Stimulated activated memory B cell treated with anti-CD40 and anti-IgM and Interleukin-4, amounts not matched to agents 10 μg/mL and 1 μg/mL and 100 μg/mL, for 72 hours (primary cell): ENCODE measurements around the gene NINL.
A peak's percentile ranks its signal among the peaks of the same experiment; 100 is the strongest.

Source experiments
- ATAC-seq: fragments of 150-1000 bp; cut with Tn5 transposase; 2 replicates; pipeline ENCODE4 v1.10.0; 2021
- H3K27ac Mint-ChIP-seq: one replicate; pipeline ENCODE4 v1.8.0; 2022; ENCODE audit warnings: mild to moderate bottlenecking, mixed read lengths
- H3K27me3 Mint-ChIP-seq: one replicate; pipeline ENCODE4 v1.8.0; 2022; ENCODE audit warnings: mixed read lengths
- H3K36me3 Mint-ChIP-seq: one replicate; pipeline ENCODE4 v1.8.0; 2022; ENCODE audit warnings: mixed read lengths
- H3K4me1 Mint-ChIP-seq: one replicate; pipeline ENCODE4 v1.8.0; 2022; ENCODE audit warnings: mixed read lengths
- H3K4me3 Mint-ChIP-seq: one replicate; pipeline ENCODE4 v1.8.0; 2022; ENCODE audit warnings: mild to moderate bottlenecking, moderate library complexity, mixed read lengths
- H3K9me3 Mint-ChIP-seq: one replicate; pipeline ENCODE4 v1.8.0; 2022; ENCODE audit warnings: mixed read lengths

NINL gene

GRCh38 chr20:25453035-25453810, 132.1 kb downstream of the NINL start:
- H3K4me3 Mint-ChIP-seq: no peak overlapping the region
- no peak for ATAC-seq
- H3K27ac Mint-ChIP-seq: no peak overlapping the region
- H3K4me1 Mint-ChIP-seq: no peaks in the 10 kb centered on the region
- peaks cover 18% of the 10 kb centered on the region for H3K36me3 Mint-ChIP-seq
- no peaks in the 10 kb centered on the region for H3K27me3 Mint-ChIP-seq
- H3K9me3 Mint-ChIP-seq: peaks cover 8% of the 10 kb centered on the region

- Mint-ChIP-seq H3K4me3 (no peak overlapping the region), H3K27me3 (no peaks in the 10 kb centered on the region), H3K27ac (no peak overlapping the region), H3K4me1 (no peaks in the 10 kb centered on the region), H3K9me3 (peaks cover 8% of the 10 kb centered on the region), H3K36me3 (peaks cover 27% of the 10 kb centered on the region)
- ATAC-seq: no peak
These were observed 133.0 kb downstream of the NINL start for GRCh38 chr20:25452333-25452732.

- Mint-ChIP-seq H3K4me1 (no peaks in the 10 kb centered on the region), H3K36me3 (peaks cover 55% of the 10 kb centered on the region), H3K27me3 (no peaks in the 10 kb centered on the region), H3K27ac (no peak overlapping the region), H3K4me3 (no peak overlapping the region), H3K9me3 (peaks cover 8% of the 10 kb centered on the region)
- ATAC-seq: no peak
These were observed 137.7 kb downstream of the NINL start for GRCh38 chr20:25447671-25448070.

- Mint-ChIP-seq H3K27me3 (no peaks in the 10 kb centered on the region), H3K9me3 (peaks cover 8% of the 10 kb centered on the region), H3K27ac (no peak overlapping the region), H3K4me1 (peaks cover 2% of the 10 kb centered on the region), H3K4me3 (no peak overlapping the region), H3K36me3 (peaks cover 51% of the 10 kb centered on the region)
- ATAC-seq: no peak
These were observed 140.8 kb downstream of the NINL start for GRCh38 chr20:25444556-25444955.

GRCh38 chr20:25439328-25439727, 146.0 kb downstream of the NINL start:
- Mint-ChIP-seq H3K4me3 (no peak overlapping the region), H3K9me3 (no peaks in the 10 kb centered on the region), H3K27ac (peak overlapping the region; percentile 44), H3K27me3 (no peaks in the 10 kb centered on the region), H3K4me1 (peaks cover 8% of the 10 kb centered on the region), H3K36me3 (peaks cover 12% of the 10 kb centered on the region)
- no peak for ATAC-seq

GRCh38 chr20:25437153-25437581, 148.2 kb downstream of the NINL start:
- H3K4me1 Mint-ChIP-seq: peaks cover 8% of the 10 kb centered on the region
- H3K27ac Mint-ChIP-seq: no peak overlapping the region
- H3K9me3 Mint-ChIP-seq: no peaks in the 10 kb centered on the region
- ATAC-seq: no peak
- no peaks in the 10 kb centered on the region for H3K27me3 Mint-ChIP-seq
- H3K4me3 Mint-ChIP-seq: no peak overlapping the region
- H3K36me3 Mint-ChIP-seq: peaks cover 11% of the 10 kb centered on the region

- H3K27ac Mint-ChIP-seq: no peak overlapping the region
- H3K27me3 Mint-ChIP-seq: no peaks in the 10 kb centered on the region
- no peak for ATAC-seq
- no peaks in the 10 kb centered on the region for H3K4me1 Mint-ChIP-seq
- peaks cover 18% of the 10 kb centered on the region for H3K36me3 Mint-ChIP-seq
- H3K4me3 Mint-ChIP-seq: no peak overlapping the region
- H3K9me3 Mint-ChIP-seq: no peaks in the 10 kb centered on the region
These were observed 160.8 kb downstream of the NINL start for GRCh38 chr20:25424536-25424935.

- H3K4me1 Mint-ChIP-seq: no peaks in the 10 kb centered on the region
- H3K36me3 Mint-ChIP-seq: peaks cover 15% of the 10 kb centered on the region
- no peaks in the 10 kb centered on the region for H3K27me3 Mint-ChIP-seq
- ATAC-seq: peak; percentile 16
- no peak overlapping the region for H3K4me3 Mint-ChIP-seq
- no peaks in the 10 kb centered on the region for H3K9me3 Mint-ChIP-seq
- no peak overlapping the region for H3K27ac Mint-ChIP-seq
These were observed 163.3 kb downstream of the NINL start for GRCh38 chr20:25422032-25422431.

- Mint-ChIP-seq H3K36me3 (peaks cover 9% of the 10 kb centered on the region), H3K27ac (no peak overlapping the region), H3K4me3 (no peak overlapping the region), H3K27me3 (no peaks in the 10 kb centered on the region), H3K9me3 (no peaks in the 10 kb centered on the region), H3K4me1 (no peaks in the 10 kb centered on the region)
- ATAC-seq: no peak
These were observed 164.2 kb downstream of the NINL start for GRCh38 chr20:25421102-25421501.

- Mint-ChIP-seq H3K4me3 (no peak overlapping the region), H3K36me3 (peaks cover 6% of the 10 kb centered on the region), H3K9me3 (no peaks in the 10 kb centered on the region), H3K27ac (no peak overlapping the region), H3K27me3 (no peaks in the 10 kb centered on the region), H3K4me1 (no peaks in the 10 kb centered on the region)
- ATAC-seq: no peak
These were observed 166.6 kb downstream of the NINL start for GRCh38 chr20:25418776-25419175.

- no peak overlapping the region for H3K27ac Mint-ChIP-seq
- no peak for ATAC-seq
- H3K36me3 Mint-ChIP-seq: peaks cover 6% of the 10 kb centered on the region
- no peak overlapping the region for H3K4me3 Mint-ChIP-seq
- peaks cover 4% of the 10 kb centered on the region for H3K9me3 Mint-ChIP-seq
- no peaks in the 10 kb centered on the region for H3K27me3 Mint-ChIP-seq
- H3K4me1 Mint-ChIP-seq: peaks cover 17% of the 10 kb centered on the region
These were observed 176.4 kb downstream of the NINL start for GRCh38 chr20:25408890-25409289.

- Mint-ChIP-seq H3K27ac (peak overlapping the region; percentile 78), H3K4me3 (peak overlapping the region; percentile 84), H3K27me3 (no peaks in the 10 kb centered on the region), H3K9me3 (peaks cover 8% of the 10 kb centered on the region), H3K4me1 (peaks cover 17% of the 10 kb centered on the region), H3K36me3 (peaks cover 6% of the 10 kb centered on the region)
- ATAC-seq: no peak
These were observed 177.2 kb downstream of the NINL start for GRCh38 chr20:25408170-25408547.

- Mint-ChIP-seq H3K9me3 (peaks cover 11% of the 10 kb centered on the region), H3K4me3 (peak within 1 kb of the TSS; percentile 84), H3K27me3 (no peaks in the 10 kb centered on the region), H3K36me3 (peaks cover 8% of the 10 kb centered on the region), H3K4me1 (peaks cover 17% of the 10 kb centered on the region), H3K27ac (peak within 1 kb of the TSS; percentile 78)
- ATAC-seq: peak; percentile 93
These were observed 177.8 kb downstream of the NINL start, which contains the start of gene GINS1 for GRCh38 chr20:25407311-25408169. Gene GINS1 (plus strand): TSS chr20:25407673. CDS start chr20:25407821, 148 bp downstream.
